ENCODE measurements around the gene SIM2.

- TF ChIP-seq CTCF (IDR thresholded peaks at IDR 0.05) (no peak), POLR2A (IDR thresholded peaks at IDR 0.05) (no peak)
Observed at GRCh38 chr21:36691555-36692041, 7.3 kb upstream of the SIM2 start.

Measured in lower leg skin (tissue), 3 donors.